ENCODE data around the gene BLM.

DNA sequence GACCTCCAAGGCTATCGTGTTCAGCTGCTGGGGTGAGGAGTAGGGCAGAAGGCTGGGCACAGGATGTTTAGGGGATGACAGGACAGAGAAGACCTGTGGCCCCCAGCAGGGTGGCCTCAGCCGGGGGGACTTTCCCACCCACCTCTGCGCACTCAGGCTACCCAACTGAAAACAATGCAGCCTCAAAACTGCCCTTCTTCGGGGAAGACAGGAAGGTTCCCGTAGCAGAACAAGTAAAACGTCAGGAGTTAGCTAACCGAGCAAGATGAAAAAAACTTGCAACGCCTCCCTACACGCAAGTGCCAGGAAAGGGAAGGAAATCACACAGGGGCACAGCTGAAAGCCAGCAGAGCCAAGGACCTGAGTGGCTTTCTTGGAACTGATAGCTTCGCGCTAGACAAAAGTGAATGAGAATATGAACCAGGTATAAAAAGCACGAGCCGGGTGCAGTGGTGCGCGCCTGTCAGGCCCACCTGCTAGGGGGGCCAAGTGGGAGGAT, 112.8 kb downstream of the BLM start:
- TF ChIP-seq CTCF (conservative IDR thresholded peaks at IDR 0.05 in 1 of 2, IDR thresholded peaks at IDR 0.05 in 1 of 2; ENCODE audit: extremely low read depth in 1 of 2, insufficient read depth in 1 of 2, low read depth in 1 of 2, low read length in 2 of 2) = no peak
- TF ChIP-seq EZH2 (IDR thresholded peaks at IDR 0.05; ENCODE audit: borderline replicate concordance, low read length) = no peak
